ENCODE data around the gene ABCA13.

Gene ABCA13

GRCh38 chr7:48426966-48427555 lies 255.8 kb downstream of the ABCA13 start:
- DNase-seq (ENCODE audit: low read depth, low spot score) = no peak

- DNase-seq (ENCODE audit: low read depth, low spot score) = no peak
Observed at GRCh38 chr7:48427671-48428070, 256.4 kb downstream of the ABCA13 start.

GRCh38 chr7:48428091-48428684 lies 256.9 kb downstream of the ABCA13 start:
- DNase-seq (ENCODE audit: low read depth, low spot score) = no peak

- no peak for DNase-seq (ENCODE audit: low read depth, low spot score)
Observed at GRCh38 chr7:48429117-48429516, 257.9 kb downstream of the ABCA13 start.

- DNase-seq (ENCODE audit: low read depth, low spot score) = no peak
Observed at GRCh38 chr7:48438206-48438605, 266.9 kb downstream of the ABCA13 start.

- DNase-seq (ENCODE audit: low read depth, low spot score) = no peak
Observed at GRCh38 chr7:48441848-48442492, 270.7 kb downstream of the ABCA13 start.

- DNase-seq (ENCODE audit: low read depth, low spot score) = no peak
Observed at GRCh38 chr7:48443051-48443450, 271.8 kb downstream of the ABCA13 start.

- no peak for DNase-seq (ENCODE audit: low read depth, low spot score)
Observed at GRCh38 chr7:48446721-48447120, 275.5 kb downstream of the ABCA13 start.

- no peak for DNase-seq (ENCODE audit: low read depth, low spot score)
Observed at GRCh38 chr7:48452218-48452617, 281.0 kb downstream of the ABCA13 start.

- no peak for DNase-seq (ENCODE audit: low read depth, low spot score)
Observed at GRCh38 chr7:48454750-48455192, 283.5 kb downstream of the ABCA13 start.

- DNase-seq (ENCODE audit: low read depth, low spot score) = no peak
Observed at GRCh38 chr7:48455363-48455762, 284.1 kb downstream of the ABCA13 start.

GRCh38 chr7:48458701-48459524 lies 287.7 kb downstream of the ABCA13 start:
- DNase-seq (ENCODE audit: low read depth, low spot score) = no peak

- DNase-seq (ENCODE audit: low read depth, low spot score) = no peak
Observed at GRCh38 chr7:48466713-48467112, 295.5 kb downstream of the ABCA13 start.

- DNase-seq (ENCODE audit: low read depth, low spot score) = no peak
Observed at GRCh38 chr7:48471196-48471595, 299.9 kb downstream of the ABCA13 start.

- no peak for DNase-seq (ENCODE audit: low read depth, low spot score)
Observed at GRCh38 chr7:48472640-48473039, 301.4 kb downstream of the ABCA13 start.

- DNase-seq (ENCODE audit: low read depth, low spot score) = no peak
Observed at GRCh38 chr7:48473205-48473865, 302.1 kb downstream of the ABCA13 start.

- DNase-seq (ENCODE audit: low read depth, low spot score) = no peak
Observed at GRCh38 chr7:48481235-48481634, 310.0 kb downstream of the ABCA13 start.

- DNase-seq (ENCODE audit: low read depth, low spot score) = no peak
Observed at GRCh38 chr7:48497521-48497920, 326.3 kb downstream of the ABCA13 start.

- no peak for DNase-seq (ENCODE audit: low read depth, low spot score)
Observed at GRCh38 chr7:48502021-48502420, 330.8 kb downstream of the ABCA13 start.

- no peak for DNase-seq (ENCODE audit: low read depth, low spot score)
Observed at GRCh38 chr7:48505051-48505450, 333.8 kb downstream of the ABCA13 start.

GRCh38 chr7:48505466-48505865 lies 334.2 kb downstream of the ABCA13 start:
- DNase-seq (ENCODE audit: low read depth, low spot score) = no peak

GRCh38 chr7:48506569-48506968 lies 335.3 kb downstream of the ABCA13 start:
- no peak for DNase-seq (ENCODE audit: low read depth, low spot score)

Measured in brain pericyte (primary cell).